Activated CD8-positive, alpha-beta memory T cell treated with anti-CD3 and anti-CD28 coated beads for 24 hours (primary cell): Measurements from ENCODE around the gene MUC4.
"Not testable (repeated sequence)": the region's sequence is repeated elsewhere in the genome, so short reads cannot be mapped to it uniquely, and the experiment has no call there.

Experiments
- DNase-seq: peaks from one replicate; pipeline ENCODE4 v3.0.0-alpha.2; 2020

MUC4 gene

GRCh38 chr3:195809796-195810454 is 1.8 kb downstream of the MUC4 start:
- DNase-seq: no peak

GRCh38 chr3:195809291-195809785 is 2.4 kb downstream of the MUC4 start:
- no peak for DNase-seq

GRCh38 chr3:195808741-195809290 is 2.9 kb downstream of the MUC4 start:
- no peak for DNase-seq

- no peak for DNase-seq
Measured at GRCh38 chr3:195807681-195808121, 4.0 kb downstream of the MUC4 start.

GRCh38 chr3:195806916-195807231 is 4.9 kb downstream of the MUC4 start:
- no peak for DNase-seq

- no peak for DNase-seq
Measured at GRCh38 chr3:195806211-195806915, 5.4 kb downstream of the MUC4 start.

- DNase-seq: not testable (repeated sequence)
Measured at GRCh38 chr3:195805588-195805987, 6.1 kb downstream of the MUC4 start.

- DNase-seq: no peak
Measured at GRCh38 chr3:195805181-195805580, 6.5 kb downstream of the MUC4 start.

GRCh38 chr3:195803289-195803908 is 8.3 kb downstream of the MUC4 start:
- DNase-seq: no peak

GRCh38 chr3:195802795-195803194 is 8.9 kb downstream of the MUC4 start:
- no peak for DNase-seq

- DNase-seq: no peak
Measured at GRCh38 chr3:195802261-195802701, 9.4 kb downstream of the MUC4 start.

GRCh38 chr3:195801251-195802183 is 10.2 kb downstream of the MUC4 start:
- no peak for DNase-seq

- DNase-seq: no peak
Measured at GRCh38 chr3:195800240-195800639, 11.5 kb downstream of the MUC4 start.

- no peak for DNase-seq
Measured at GRCh38 chr3:195796795-195797194, 14.9 kb downstream of the MUC4 start.

GRCh38 chr3:195794708-195795107 is 17.0 kb downstream of the MUC4 start:
- DNase-seq: no peak

GRCh38 chr3:195792621-195793020 is 19.1 kb downstream of the MUC4 start:
- DNase-seq: not testable (repeated sequence)

GRCh38 chr3:195790901-195791300 is 20.8 kb downstream of the MUC4 start:
- DNase-seq: no peak

GRCh38 chr3:195788711-195789581 is 22.8 kb downstream of the MUC4 start:
- no peak for DNase-seq

- DNase-seq: not testable (repeated sequence)
Measured at GRCh38 chr3:195785781-195786405, 25.8 kb downstream of the MUC4 start.

GRCh38 chr3:195784031-195784430 is 27.7 kb downstream of the MUC4 start:
- not testable (repeated sequence) for DNase-seq

GRCh38 chr3:195781236-195781635 is 30.5 kb downstream of the MUC4 start:
- DNase-seq: not testable (repeated sequence)
